PC-3 (cell line): ENCODE data around the gene HNRNPD.

ENCODE experiments used
- CTCF ChIP-seq: fragments of 300-600 bp; sonication (generic); conservative IDR thresholded peaks from 2 replicates; pipeline ENCODE4 v1.5.1; 2017; ENCODE audit warnings: antibody characterized with exemption, low read depth, mild to moderate bottlenecking, low read length
- EZH2 ChIP-seq: fragments of 300-600 bp; sonication (generic); IDR thresholded peaks from one replicate; pipeline ENCODE4 v1.6.1; 2017; ENCODE audit warnings: antibody characterized with exemption, mild to moderate bottlenecking, low read length; ENCODE audit not compliant: unreplicated experiment
- EZH2phosphoT487 ChIP-seq: fragments of 300-600 bp; sonication (generic); IDR thresholded peaks from 2 replicates; pipeline ENCODE4 v1.6.1; 2018; ENCODE audit warnings: mild to moderate bottlenecking, antibody characterized with exemption, low read length, borderline replicate concordance

- TF ChIP-seq CTCF (no peak), EZH2phosphoT487 (no peak), EZH2 (no peak)
These were observed 7.0 kb upstream of the HNRNPD start for GRCh38 chr4:82380831-82381230.
